VCaP (cell line): Measurements from ENCODE around the gene FIBP.
A peak's percentile ranks its signal among the peaks of the same experiment; 100 is the strongest.

Source experiments
- H3K27ac ChIP-seq: fragments of 450-650 bp; 2 replicates; pipeline ENCODE4 v1.5.1; 2017
- CTCF ChIP-seq: fragments of 450-650 bp; conservative IDR thresholded peaks from 2 replicates; pipeline ENCODE4 v1.5.1; 2017; ENCODE audit warnings: mild to moderate bottlenecking, moderate library complexity

The FIBP gene

GRCh38 chr11:65885808-65886536 is 2.3 kb downstream of the FIBP start:
- TF ChIP-seq CTCF: no peak
- peak overlapping the region; percentile 94 for H3K27ac ChIP-seq

GRCh38 chr11:65885231-65885630 is 3.0 kb downstream of the FIBP start:
- no peak for TF ChIP-seq CTCF
- H3K27ac ChIP-seq: peak overlapping the region; percentile 94; the same call in 1 of the 2 replicates

- peak overlapping the region; percentile 94 for H3K27ac ChIP-seq
- peak; percentile 100 for TF ChIP-seq CTCF
Observed at GRCh38 chr11:65884716-65885092, 3.6 kb downstream of the FIBP start.

- H3K27ac ChIP-seq: peak overlapping the region; percentile 94
- no peak for TF ChIP-seq CTCF
Observed at GRCh38 chr11:65883786-65884715, 4.2 kb downstream of the FIBP start.

GRCh38 chr11:65883058-65883761 is 5.1 kb downstream of the FIBP start:
- H3K27ac ChIP-seq: no peak overlapping the region
- TF ChIP-seq CTCF: no peak

- no peak for TF ChIP-seq CTCF
- H3K27ac ChIP-seq: no peak overlapping the region
Observed at GRCh38 chr11:65882120-65883057, 5.9 kb downstream of the FIBP start.
